ENCODE results near the gene ARHGAP31. TPM values are rescaled to one million over a fixed set of nuclear protein-coding genes. Genes with fewer than 3 reads are reported as not detected.
"Not testable (repeated sequence)": the region's sequence is repeated elsewhere in the genome, so short reads cannot be mapped to it uniquely, and the experiment has no call there.

Gene ARHGAP31
- total and polyA plus RNA-seq, 10 donors = 2.0 to 38.0 (median 25.3) TPM

DNA sequence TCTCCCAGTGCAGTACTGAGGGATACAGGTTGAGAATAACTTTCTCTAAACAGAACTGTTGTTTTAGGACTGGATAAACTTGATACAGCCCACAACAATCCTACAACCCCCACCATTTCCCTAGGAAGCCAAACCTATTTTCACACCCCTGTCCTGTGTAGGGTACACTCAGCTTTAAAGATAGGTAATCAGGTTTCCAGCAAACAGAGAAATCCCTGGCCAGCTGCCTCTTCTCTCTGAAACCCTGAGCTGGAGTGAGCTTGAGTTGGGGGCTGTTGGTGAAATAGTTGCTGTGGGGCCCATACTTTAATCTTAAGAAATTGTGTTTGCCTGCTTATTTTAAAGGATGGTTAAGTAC, 22.1 kb downstream of the ARHGAP31 start:
- no peak for TF ChIP-seq POLR2A (IDR thresholded peaks at IDR 0.05)
- TF ChIP-seq POLR2AphosphoS5 (IDR thresholded peaks at IDR 0.05) = no peak
- TF ChIP-seq, protein P1, sequence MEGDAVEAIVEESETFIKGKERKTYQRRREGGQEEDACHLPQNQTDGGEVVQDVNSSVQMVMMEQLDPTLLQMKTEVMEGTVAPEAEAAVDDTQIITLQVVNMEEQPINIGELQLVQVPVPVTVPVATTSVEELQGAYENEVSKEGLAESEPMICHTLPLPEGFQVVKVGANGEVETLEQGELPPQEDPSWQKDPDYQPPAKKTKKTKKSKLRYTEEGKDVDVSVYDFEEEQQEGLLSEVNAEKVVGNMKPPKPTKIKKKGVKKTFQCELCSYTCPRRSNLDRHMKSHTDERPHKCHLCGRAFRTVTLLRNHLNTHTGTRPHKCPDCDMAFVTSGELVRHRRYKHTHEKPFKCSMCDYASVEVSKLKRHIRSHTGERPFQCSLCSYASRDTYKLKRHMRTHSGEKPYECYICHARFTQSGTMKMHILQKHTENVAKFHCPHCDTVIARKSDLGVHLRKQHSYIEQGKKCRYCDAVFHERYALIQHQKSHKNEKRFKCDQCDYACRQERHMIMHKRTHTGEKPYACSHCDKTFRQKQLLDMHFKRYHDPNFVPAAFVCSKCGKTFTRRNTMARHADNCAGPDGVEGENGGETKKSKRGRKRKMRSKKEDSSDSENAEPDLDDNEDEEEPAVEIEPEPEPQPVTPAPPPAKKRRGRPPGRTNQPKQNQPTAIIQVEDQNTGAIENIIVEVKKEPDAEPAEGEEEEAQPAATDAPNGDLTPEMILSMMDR (IDR thresholded peaks at IDR 0.05 in 8 of 11, conservative IDR thresholded peaks at IDR 0.05 in 3 of 11) = no peak
- intact Hi-C loops (cut with DNase I; ENCODE audit: low total_unique reads) = no loop called here
- Histone ChIP-seq H3K27ac (no peak overlapping the region), H3K4me3 (no peak overlapping the region), H3K9me3 (no peaks in the 10 kb centered on the region), H3K36me3 (peaks cover 0 to 20% (median 0%) of the 10 kb centered on the region in 6 donors), H3K4me1 (peaks cover 0 to 20% (median 7%) of the 10 kb centered on the region in 6 donors), H3K27me3 (replicated peaks in 1 of 7) (no peaks in the 10 kb centered on the region)
- no peak for DNase-seq

DNA sequence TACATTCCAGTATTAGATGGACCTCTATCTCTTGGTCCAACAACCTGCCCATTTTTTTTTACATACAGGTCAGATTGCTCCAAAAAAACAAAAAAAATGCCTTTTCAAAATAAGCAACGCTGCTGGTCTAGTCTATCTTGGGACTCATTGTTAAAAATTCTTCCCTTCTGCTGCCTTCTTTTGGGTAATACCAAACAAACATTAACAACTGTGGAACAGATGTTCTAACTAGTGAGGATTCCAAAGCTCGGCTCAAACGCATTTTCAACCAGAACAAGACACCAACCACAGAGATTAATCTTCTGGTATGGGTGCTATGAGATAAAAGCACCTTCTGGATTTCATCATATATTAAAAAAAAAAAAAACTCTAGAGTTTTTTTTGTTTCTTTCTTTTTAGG, 24.7 kb downstream of the ARHGAP31 start:
- no peak for DNase-seq
- H3K4me3 ChIP-seq = no peak overlapping the region
- TF ChIP-seq POLR2A (IDR thresholded peaks at IDR 0.05) = no peak
- TF ChIP-seq, protein P1 (IDR thresholded peaks at IDR 0.05 in 8 of 11, conservative IDR thresholded peaks at IDR 0.05 in 3 of 11) = no peak
- TF ChIP-seq POLR2AphosphoS5 (IDR thresholded peaks at IDR 0.05) = no peak
- no peaks in the 10 kb centered on the region for H3K27me3 ChIP-seq (replicated peaks in 1 of 7)
- H3K36me3 ChIP-seq = peaks cover 0 to 6% (median 0%) of the 10 kb centered on the region in 6 donors
- intact Hi-C loops (cut with DNase I; ENCODE audit: low total_unique reads) = no loop called here
- H3K9me3 ChIP-seq = no peaks in the 10 kb centered on the region
- no peak overlapping the region for H3K27ac ChIP-seq
- WGBS, 5 donors = 75 to 95% (median 89%) methylated on average over 3 of the region's 3 CpGs
- H3K4me1 ChIP-seq = peaks cover 6 to 40% (median 27%) of the 10 kb centered on the region in 6 donors

DNA sequence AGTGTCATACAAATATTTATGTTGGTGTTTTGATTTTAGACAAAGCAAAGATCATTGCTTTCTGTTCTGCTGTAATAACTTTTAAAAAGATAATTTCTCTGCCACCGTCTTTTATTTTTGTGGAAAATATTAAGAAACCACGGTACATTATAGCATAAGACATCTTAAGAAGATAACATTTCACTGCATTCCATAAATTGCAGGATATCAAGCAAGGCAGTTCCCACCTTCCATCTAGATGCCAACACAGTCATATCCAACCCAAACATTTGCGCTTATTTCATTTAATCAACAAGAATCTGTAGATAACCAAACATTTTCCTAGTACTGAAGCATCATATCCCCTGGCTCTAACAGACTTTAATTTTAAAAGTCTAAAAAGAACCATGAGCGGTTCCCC, 25.1 kb downstream of the ARHGAP31 start:
- intact Hi-C loops (cut with DNase I; ENCODE audit: low total_unique reads) = no loop called here
- Histone ChIP-seq H3K9me3 (no peaks in the 10 kb centered on the region), H3K36me3 (peaks cover 0 to 3% (median 0%) of the 10 kb centered on the region in 6 donors), H3K27me3 (replicated peaks in 1 of 7) (no peaks in the 10 kb centered on the region), H3K4me3 (no peak overlapping the region), H3K4me1 (peaks cover 8 to 42% (median 28%) of the 10 kb centered on the region in 6 donors), H3K27ac (no peak overlapping the region)
- 94 to 98% (median 98%) methylated on average over 4 of the region's 4 CpGs for WGBS, 5 donors
- no peak for DNase-seq
- TF ChIP-seq POLR2A (IDR thresholded peaks at IDR 0.05) (no peak), POLR2AphosphoS5 (IDR thresholded peaks at IDR 0.05) (no peak)
- TF ChIP-seq, protein P1 (IDR thresholded peaks at IDR 0.05 in 8 of 11, conservative IDR thresholded peaks at IDR 0.05 in 3 of 11) = no peak

DNA sequence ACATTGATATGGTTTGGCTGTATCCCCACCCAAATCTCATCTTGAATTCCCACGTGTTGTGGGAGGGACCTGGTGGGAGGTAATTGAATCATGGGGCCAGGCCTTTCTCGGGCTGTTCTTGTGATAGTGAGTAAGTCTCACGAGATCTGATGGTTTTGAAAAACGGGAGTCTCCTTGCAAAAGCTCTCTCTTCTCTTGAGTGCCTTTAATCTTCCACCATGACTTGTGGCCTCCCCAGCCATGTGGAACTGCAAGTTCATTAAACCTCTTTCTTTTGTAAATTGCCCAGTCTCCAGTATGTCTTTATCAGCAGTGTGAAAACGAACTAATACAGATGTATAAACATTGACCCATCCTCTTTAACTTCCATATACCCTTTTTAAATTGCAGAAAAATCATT, 26.6 kb downstream of the ARHGAP31 start:
- H3K36me3 ChIP-seq; intact Hi-C loops (cut with DNase I; ENCODE audit: low total_unique reads); H3K9me3 ChIP-seq; H3K27me3 ChIP-seq (replicated peaks in 1 of 7); DNase-seq; H3K27ac ChIP-seq; H3K4me3 ChIP-seq: not testable (repeated sequence)
- 66 to 86% (median 78%) methylated on average over 5 of the region's 5 CpGs for WGBS, 5 donors
- H3K4me1 ChIP-seq = peaks cover 8 to 38% (median 25%) of the 10 kb centered on the region in 6 donors
